GM13977 (cell line): ENCODE results near the gene SEL1L3.

Source experiments
- DNase-seq: peaks from one replicate; pipeline ENCODE4 v3.0.0; 2012; ENCODE audit warnings: low spot score
- in situ Hi-C: fragments of 300-500 bp; cut with MboI; formaldehyde crosslinking; loops from one replicate; pipeline ENCODE4 v1.12.0; 2022; ENCODE audit warnings: low sequenced_read_pairs, low pct_unique_long_range_greater_than_20kb, mixed read lengths, inconsistent platforms; ENCODE audit not compliant: unreplicated experiment
- TF ChIP-seq, protein P1 (sequence below): IDR thresholded peaks from 2 replicates; pipeline ENCODE4 v1.5.1; 2012; ENCODE audit warnings: mild to moderate bottlenecking, control low read depth; ENCODE audit not compliant: insufficient read depth; ENCODE audit errors: extremely low read depth, missing control alignments

SEL1L3 gene

DNA sequence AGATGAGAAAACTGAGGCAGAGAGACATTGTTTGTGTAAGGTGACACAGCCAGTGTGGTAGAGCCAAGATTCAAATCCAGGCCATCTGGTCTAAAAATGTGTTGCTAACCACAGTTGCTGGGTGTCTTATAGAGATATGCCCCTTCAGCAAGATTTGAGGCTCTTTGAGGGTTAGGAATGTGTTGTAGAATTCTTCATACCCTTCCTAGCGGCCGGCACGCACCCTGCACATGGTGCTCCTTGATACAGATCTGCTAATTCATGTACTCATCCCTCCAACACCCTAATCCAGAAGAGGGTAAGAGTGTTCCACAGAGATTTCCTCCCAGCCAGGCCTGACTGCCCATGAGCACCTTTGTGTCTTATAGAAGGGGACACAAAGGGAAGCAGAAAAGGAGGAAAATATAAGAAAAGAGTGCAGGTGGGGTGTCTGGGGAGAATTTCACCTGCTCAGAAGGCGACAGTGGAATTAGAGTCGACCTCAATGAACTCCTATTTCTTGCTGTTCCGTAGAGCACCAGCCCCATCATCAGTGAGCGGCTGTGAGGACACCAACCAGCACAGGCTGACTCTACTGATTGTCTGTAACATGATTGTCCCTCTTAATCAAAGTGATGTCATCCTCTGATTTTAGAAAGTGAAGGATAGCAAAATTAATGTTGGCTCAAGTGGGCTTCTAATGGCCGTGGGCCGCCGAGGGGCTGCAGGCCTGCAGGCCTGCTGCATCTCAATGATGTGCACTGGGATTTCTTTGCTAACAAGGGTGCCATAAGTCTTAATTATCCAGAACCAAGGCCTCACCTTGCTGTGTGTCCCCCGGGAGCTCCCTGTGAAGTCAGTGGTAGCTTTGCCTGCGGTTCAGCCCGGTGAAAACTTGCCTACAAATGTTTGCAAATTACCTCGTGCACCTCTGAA is 27.1 kb upstream of the SEL1L3 start:
- in situ Hi-C loops = no loop called here
- no peak for DNase-seq
- TF ChIP-seq, protein P1, sequence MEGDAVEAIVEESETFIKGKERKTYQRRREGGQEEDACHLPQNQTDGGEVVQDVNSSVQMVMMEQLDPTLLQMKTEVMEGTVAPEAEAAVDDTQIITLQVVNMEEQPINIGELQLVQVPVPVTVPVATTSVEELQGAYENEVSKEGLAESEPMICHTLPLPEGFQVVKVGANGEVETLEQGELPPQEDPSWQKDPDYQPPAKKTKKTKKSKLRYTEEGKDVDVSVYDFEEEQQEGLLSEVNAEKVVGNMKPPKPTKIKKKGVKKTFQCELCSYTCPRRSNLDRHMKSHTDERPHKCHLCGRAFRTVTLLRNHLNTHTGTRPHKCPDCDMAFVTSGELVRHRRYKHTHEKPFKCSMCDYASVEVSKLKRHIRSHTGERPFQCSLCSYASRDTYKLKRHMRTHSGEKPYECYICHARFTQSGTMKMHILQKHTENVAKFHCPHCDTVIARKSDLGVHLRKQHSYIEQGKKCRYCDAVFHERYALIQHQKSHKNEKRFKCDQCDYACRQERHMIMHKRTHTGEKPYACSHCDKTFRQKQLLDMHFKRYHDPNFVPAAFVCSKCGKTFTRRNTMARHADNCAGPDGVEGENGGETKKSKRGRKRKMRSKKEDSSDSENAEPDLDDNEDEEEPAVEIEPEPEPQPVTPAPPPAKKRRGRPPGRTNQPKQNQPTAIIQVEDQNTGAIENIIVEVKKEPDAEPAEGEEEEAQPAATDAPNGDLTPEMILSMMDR = no peak

DNA sequence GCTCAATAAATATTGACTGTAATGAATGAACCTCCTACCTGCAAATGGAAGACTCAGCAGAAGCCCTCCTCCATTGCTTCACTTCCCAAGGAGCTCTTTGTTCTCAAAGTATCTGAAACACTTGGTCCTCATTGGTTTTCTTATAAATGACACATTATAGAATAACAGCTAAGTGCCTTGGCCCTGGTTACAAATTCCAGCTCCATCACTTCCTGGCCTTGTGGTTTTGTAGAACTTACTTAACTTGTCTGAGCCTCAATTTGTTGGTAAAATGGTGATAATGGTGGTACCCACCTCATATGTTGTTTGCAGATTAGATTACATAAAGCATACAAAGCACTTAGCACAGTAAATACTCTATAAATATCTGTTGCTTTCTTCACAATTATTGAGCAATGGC is 26.0 kb upstream of the SEL1L3 start:
- no peak for DNase-seq
- TF ChIP-seq, protein P1 = no peak
- in situ Hi-C loops = no loop called here

DNA sequence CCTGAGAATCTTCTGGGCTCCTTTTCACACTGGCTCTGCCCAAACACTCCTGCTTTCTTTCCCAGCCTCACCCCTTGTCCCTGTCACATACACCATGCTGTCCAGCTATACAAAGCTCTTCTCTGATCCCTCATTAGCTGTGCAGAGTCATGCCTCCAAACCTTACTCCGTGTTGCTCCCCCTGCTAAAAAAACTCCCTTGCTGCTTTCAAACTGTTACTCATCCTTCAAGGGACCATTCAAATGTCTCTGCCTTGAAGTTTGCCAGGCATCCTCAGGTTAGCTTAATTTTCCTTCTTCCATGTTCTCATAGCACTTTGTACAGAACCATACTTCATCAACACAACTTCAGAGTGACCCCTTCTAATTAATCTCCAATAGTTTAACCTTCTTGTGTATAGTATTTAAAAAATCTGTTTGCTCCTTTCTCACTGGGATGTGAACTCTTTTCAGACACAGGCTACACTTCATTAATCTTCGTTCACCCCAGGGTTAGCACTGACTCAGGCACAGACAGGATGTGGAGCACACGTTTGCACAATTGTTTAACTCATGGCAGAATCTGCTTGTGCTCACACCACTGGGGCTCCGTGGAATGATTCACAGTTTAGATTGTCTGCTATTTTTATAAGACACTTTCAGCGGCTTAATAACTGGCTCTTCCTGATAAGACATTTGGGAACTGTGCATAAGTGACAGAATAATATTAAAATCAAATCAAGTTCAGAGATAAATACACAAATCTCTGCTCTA is 21.4 kb upstream of the SEL1L3 start:
- in situ Hi-C loops = no loop called here
- TF ChIP-seq, protein P1 = no peak
- DNase-seq = no peak

DNA sequence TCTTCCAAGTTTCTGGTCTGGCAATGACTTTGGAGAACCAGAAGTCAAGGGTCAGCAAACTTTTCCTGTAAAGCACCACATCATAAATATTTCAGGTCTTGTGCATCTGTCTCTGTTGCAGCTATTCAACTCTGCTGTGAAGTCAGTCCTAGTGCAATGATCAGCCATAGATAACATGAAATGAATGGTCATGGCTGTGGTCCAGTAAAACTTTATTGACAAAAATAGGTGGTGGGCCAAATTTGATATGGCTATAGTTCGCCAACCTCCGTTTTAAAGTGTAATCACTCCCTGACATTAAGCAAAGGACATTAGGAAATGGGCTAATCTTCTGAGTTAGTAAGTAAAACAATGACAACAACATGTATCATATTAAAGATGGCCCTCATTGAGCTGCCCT is 20.8 kb upstream of the SEL1L3 start:
- in situ Hi-C loops = no loop called here
- DNase-seq = no peak
- TF ChIP-seq, protein P1 = no peak

DNA sequence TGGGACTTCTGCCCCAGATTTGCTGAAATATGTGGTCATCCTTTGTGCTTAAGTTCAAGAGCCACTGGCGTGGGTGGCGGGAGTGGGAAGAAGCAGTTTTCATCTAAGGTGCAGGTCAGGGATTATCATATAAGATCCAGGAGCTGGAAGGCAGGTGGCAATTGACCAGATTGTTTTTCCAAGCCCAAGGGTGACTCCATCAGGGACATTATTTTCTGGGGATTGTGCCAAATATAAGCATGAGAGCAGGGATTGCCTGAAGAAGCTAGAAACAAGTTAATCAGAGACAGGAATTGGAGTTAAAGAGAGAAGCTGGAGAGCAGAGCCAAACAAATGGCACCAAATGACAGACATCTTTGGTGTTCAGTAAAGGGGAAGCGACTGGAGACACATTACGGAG is 19.4 kb upstream of the SEL1L3 start:
- TF ChIP-seq, protein P1 = no peak
- no peak for DNase-seq
- in situ Hi-C loops = no loop called here

DNA sequence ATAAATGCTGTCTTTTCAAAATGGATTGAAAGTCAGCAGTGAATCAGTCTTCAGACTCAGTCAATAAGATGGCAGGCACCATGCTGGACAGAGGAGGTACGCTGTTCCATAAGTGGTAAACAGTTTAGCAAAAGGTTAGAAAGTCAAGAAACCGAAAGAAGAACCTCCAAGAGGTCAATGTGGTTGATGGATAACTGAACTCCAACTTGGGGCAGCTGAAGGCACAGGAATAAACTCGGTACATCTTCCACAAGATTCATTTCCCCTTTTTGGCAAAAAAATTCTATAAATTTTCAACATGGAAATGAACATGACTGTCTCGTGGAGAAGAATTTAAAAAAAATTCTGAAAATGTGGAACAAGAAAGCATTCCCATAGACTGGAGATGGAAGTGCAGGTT is 18.4 kb upstream of the SEL1L3 start:
- DNase-seq = no peak
- TF ChIP-seq, protein P1 = no peak
- in situ Hi-C loops = no loop called here
